Amniotic epithelial cell (primary cell): ENCODE measurements around the gene ARHGEF2.
A peak's percentile ranks its signal among the peaks of the same experiment; 100 is the strongest.

Experiments used
- DNase-seq: peaks from one replicate; pipeline ENCODE4 v3.0.0-alpha.2; 2010; ENCODE audit warnings: low read depth

ARHGEF2 gene

DNA sequence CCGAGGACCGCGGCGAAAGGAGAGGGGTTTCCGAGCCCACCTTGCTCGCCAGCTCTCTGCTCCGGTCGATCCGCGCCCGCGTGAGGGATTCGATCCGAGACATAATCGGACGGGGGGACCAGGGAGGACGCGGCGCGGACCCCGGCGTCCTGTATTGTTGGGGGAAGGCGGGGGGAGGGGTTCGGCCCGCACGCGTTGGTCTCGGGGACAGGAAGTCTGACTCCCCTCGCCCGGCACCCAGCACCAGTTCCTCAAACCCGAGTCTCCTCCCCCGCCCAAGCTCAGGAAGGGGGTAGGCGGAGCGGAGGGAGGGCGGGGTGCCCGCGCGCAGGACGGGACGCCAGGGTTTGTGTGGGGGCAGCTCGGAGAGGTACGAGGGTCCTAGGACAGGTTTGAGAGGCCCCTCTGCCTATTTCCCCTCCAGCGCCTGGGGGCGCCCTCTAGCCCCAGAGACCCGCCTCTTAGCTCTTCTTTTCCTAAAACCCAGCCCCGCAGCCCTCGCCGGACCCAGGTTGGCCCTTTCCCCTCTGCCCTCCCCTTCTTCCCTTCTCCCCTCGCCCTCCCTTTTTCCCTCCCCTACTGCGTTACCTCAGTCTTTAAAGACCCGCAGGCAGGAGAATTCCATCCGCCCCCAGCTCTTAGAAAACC is at the start of gene ARHGEF2:
Gene ARHGEF2 (minus strand): TSS at position 223 of the 648 bp plus-strand sequence. CDS start 120 bp downstream, at position 103.
- DNase-seq: peak; percentile 63

DNA sequence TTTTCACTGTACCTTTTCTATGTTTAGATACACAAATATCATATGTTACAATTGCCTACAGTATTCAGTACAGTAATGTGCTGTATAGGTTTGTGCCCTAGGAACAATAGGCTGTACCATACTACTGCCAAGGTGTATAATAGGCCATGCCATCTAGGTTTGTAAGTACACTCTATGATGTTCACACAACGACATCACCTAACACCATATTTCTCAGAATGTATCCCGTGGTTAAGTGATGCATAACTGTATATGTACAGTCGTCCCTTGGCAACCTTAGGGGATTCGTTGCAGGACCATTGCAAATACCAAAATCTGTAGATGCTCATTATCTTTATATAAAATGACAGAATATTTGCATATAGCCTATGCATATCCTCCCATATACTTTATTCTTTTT is 48.2 kb upstream of the ARHGEF2 start:
- no peak for DNase-seq

DNA sequence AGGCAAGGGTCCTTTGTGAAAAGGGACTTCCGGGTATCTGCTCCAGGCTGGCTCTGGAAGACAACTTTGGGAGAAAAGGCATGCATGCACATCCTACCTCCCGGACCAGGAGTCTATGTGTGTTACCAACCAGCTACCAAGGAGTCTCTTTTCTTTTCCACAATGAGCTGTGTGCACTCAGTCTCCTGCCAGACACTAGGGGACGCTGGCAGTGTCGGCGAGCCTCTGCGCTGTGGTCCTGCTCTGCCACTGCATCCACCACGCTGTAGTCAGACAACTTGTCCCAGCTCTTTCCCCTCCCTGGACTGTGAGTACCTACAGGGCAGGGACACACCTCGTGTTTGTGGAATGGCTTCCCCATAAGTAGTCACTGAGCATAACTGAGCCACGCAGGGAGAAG is 47.5 kb upstream of the ARHGEF2 start:
- DNase-seq: peak; percentile 31

DNA sequence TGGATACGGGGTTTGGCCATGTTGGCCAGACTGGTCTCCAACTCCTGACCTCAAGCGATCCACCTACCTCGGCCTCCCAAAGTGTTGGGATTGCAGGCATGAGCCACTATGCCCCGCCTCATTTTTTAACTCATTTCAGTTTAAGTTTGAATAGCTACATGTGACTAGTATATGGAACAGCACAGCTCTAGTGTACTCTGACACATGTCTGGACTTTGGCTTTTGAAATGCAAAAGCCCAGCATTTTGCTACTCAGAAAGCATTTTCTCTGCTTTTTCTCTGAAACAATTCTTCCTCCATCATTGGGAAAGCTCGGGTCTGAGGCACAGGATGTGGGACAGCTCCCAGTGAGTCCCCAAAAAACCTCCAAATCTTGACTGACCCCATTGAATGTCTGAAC is 46.5 kb upstream of the ARHGEF2 start:
- DNase-seq: no peak

DNA sequence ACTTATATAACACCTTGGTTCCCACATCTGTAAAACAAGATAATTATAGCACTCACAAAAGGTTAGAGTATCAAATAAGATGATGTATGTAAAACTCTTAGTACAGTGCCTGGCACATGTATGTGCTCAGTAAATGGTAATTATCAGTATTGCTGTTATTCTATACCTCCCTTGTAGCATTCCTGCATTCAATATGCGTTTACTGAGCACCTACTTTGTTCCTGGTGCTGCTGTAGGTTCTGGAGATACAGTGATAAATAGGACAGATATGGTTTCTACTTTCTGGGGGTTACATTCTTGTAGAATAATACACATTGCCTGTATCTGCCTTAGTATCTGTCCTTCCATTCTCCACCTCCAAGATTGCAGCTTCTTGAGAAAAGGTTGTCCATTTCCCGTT is 43.6 kb upstream of the ARHGEF2 start:
- no peak for DNase-seq

DNA sequence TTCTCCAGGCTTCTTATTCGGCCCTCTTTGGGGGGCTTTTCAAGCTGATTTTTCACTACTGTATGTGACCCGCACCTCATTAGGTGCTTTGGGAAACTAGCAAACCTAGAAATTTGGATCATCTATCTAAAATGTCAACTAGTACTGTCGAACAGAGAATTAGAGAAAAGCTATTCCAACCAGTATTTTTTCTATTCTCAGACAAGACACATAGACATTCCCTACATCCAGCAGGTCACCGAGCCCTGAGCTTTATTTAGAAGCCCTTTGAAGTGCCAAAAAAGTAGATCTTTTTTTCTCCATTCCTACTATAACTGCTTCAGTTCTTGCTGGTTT is 42.7 kb upstream of the ARHGEF2 start:
- no peak for DNase-seq

DNA sequence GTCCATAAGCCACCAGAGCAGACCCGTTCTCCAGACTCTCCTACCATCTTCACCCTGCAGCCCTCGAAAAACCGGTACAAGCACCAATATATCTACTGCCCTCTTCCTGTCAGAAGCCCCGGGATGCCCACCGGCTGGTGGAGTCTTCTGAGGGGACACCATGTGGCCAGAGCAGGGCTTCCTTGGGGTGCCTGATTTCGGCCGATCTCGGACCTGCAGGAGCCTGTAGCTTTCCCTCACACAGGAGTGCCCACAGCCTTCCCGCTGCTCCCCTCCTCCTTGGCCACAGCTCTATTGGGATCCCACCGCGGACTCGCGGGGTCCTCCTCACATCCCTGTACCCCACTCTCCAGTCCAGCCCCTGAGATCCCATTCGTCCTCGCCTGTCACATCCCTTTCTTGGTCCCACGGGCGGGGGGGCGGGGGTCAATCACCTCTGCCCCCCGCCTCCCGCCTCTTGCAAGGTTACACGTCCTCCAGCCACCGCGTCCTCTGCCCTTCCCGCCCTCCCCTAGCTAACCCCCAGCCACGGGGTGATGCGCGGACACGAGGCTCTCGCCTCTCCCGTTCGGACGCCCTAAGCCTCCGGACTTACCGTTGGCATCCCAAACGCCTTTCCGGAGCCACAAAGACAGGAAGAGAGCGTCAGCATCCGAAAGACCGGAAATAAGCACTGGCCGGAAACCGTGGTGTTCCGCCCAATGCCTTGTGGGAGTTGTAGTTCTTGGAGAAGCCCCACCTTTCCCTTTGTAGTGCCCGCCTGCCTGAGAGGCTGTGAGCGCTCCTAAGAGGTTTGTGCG is 42.1 kb upstream of the ARHGEF2 start, which contains the start of gene SSR2:
Gene SSR2 (minus strand): TSS at position 659 of the 800 bp plus-strand sequence. CDS start 784 bp downstream, outside the sequence.
- DNase-seq: peak; percentile 92

DNA sequence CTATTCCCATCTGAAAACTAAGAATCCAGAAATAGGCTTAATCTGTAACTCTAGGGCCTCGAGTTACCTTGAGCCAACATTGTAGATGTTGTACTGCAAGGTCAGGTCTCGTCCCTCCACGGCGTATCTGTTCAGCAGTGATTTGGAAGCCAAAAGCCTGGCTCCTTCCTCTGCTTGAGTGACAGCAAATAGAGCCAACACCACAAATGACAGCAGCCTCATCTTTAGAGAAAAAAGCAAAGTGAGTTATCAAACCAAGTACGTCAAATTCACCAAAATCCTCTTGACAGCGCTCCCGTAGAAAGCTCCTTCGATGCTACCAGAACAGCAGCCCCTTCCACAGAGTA is 41.6 kb upstream of the ARHGEF2 start:
- no peak for DNase-seq

DNA sequence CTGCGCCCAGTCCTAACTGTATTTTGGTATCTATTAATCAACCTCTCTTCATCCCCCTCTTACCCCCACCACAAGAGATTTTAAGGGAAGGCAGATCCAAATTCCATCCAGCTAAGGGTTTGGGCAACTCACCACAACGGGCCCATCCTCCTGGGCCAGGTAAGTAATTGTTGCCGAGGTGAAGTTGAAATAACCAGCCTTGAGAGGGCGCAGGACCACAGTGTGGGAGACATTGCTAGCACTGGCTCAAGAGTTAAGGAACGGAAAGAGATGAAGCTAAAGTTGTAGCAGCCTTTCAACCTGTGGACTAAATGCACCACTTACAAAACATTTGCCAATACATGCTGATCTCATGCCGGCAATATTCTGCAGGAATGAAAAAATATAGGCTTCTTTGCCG is 36.5 kb upstream of the ARHGEF2 start:
- DNase-seq: no peak

DNA sequence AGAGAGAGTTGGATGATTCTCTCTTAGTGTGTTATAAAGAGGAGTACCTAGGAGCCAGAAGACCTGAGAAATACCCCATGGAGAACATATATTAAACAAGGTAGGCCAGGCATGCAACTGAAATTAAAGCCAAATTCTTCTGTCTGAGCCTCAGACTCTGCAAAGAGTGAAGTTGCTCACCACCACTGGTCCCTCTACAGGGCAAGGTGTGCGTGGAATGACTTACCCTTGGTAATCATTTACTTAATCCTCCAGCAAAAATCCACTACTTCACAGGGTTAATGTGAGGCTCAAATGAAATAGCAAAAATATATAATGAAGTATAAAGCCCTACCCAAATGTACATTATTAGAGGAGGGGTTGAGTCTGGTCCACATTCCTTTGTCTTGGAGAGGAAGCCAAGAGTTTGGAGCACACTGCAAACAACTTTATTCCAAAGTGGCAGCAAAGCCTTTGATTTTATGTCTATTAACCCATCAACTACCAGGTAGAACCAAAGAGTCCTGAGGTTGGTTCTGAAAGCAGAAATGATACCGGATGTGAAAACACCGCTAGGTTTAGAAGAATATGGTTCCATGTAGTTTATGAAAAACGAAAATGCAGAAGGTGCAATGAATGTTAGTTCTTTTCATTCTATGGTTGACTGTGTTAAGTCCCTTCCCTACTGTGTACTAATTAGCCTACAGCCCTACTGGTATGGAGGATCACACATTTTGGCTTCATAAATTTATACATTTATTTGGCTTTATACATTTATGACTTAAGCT is 33.9 kb upstream of the ARHGEF2 start:
- no peak for DNase-seq

DNA sequence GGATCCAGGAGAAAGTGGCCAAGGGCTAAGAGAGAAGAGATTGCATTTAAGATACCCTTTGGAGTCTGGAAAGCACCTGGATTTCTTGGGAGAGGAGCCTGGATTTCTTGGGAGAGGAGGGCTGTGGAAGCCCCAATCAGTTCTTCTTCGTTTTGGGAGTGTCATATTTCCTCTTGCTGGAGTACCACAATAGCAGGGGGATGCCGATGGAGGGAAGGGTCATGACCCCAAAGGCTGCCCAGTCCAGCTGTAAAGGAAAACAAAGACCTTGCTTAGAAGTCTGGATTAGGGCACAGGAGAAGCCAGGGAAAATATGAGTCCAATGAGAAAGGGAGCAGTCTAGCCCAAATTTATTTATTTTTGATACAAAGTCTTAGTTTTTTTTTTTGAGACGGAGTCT is 31.1 kb upstream of the ARHGEF2 start:
- no peak for DNase-seq

DNA sequence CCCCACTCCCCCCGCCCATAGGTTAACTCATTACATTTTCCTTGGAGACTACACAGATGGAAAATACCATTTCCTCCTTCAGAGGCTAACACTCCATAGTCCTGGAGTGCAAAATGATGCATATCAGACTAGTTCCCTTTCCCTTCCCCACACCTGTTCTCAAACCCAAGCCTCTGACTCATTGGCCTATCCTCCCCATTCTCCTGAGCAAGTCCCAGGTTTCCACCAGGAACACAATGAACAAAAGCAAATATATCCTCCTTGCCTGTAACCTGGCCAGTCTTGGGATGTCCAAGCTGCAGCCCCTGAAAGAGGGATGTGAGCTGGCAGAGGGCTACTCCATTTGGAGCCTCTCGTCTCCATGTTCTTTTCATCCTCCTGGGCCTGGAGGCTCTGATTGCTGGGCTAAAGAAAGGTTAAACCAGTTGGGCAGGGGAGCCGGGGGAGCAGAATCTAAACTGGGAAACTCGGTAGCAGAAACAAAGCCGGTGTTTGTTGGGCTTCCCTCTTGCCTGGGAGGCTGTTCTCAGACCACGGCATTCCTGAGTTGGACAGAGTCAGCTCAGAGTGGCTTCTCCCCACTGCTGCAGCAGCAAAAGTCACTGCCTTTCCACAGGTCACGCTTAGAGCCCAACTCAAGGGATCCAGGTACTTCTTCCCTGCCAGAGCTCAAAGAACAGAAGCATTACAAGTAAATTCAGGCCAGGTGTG is 28.5 kb upstream of the ARHGEF2 start:
- DNase-seq: no peak

DNA sequence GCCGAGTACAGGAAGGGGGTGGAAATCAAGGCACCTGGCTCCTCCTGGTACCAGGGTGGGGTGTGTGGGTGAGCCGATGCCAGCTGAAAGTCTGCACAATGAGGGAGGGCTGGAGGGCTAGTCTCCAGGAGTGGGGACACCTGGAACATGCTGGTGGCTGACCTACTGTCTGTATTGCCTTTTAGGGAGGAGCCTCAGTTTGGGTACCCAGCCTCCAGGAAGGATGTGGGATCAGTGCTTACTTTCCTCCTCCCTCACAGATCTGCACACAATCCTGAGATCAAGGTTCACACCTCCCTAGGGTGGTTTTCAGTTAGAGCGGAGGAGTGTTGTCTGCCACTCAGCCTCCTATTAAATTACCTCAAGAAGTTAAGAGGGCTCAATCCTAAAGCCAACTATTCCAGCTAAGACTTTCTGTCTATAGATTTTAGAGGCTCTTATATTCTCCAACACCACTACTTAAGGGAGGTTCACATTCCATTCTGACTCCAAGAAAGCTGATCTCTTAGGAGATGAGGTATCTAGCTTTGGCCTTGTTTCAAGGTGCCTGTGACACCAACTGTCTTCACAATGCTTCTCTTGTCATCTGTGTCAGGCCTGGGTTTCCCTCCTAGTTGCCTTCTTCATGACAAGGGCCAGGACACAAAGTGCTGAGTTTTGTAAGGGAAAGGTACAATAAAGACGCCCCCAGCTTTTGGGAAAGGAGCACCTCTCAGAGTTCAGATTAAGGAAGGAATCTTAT is 26.7 kb upstream of the ARHGEF2 start:
- no peak for DNase-seq

DNA sequence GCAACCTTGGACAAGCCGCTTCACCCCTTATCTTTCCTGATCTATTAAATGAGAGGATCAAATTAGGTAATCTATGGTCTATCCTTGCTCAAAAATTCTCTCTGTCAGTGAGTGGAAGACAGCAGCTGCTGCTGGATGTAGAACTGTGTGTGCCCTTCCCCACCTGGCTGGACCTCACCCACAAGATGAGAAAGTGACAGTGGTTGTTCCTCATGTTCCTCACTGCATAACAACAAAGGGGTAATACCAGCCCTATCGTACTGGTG is 25.5 kb upstream of the ARHGEF2 start:
- DNase-seq: no peak

DNA sequence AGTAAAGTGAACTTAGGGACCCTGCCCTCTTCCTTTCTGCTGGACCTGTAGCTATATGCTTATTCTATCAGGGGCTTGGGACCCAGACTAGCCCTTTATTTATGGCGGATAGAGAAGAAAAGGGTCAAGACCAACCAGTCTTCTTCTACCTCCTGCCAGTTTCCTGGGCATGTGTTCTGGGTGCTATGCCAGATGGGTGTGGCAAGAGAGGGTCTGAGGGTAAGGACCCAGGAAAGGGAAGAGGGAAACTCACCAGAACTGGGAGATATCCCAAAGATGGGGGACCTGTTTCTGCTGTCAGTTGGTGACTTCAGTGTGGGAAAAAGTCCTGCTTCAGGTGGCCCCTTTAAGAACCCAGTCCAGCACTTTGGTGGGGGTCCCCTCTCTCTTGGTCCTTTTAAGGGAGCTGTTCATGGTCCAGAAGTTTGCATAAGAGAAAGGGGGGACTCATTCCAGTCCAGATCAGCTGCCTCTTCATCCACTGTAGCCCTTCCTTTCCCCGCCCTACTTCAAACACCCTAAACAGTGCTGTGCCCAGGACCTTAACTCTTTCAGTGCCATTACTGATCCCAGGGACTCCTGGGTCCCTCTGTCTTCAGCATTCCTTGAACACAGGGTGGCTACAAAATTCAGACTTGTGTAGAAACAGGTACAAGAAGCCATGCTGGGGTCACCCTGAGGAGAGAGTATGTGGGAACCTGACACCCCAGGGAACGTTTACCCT is 24.0 kb upstream of the ARHGEF2 start:
- DNase-seq: no peak

DNA sequence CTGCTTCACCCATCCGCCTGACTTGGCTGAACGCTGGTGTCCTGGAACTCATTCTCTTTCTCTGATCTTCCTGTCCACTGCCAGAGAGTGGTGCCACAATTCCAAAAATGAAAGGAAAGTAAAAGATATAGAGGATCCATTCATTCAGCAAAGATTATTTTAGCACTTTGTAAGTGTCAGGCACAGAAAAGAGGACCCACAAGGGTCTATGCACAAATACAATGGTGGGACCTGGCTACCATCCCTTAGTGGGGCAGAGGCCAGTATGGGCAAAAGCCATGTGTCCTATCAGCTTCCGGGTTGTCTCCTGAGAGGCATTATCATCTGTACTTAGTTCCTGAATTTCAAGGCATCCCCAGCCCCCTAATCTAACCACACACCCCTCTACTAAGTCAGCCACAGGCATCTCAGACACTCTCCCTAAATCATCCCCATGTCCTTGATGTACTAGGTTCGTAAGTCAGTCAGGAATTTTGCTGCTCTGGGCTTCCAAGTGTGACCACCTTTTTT is 23.4 kb upstream of the ARHGEF2 start:
- DNase-seq: peak; percentile 92

DNA sequence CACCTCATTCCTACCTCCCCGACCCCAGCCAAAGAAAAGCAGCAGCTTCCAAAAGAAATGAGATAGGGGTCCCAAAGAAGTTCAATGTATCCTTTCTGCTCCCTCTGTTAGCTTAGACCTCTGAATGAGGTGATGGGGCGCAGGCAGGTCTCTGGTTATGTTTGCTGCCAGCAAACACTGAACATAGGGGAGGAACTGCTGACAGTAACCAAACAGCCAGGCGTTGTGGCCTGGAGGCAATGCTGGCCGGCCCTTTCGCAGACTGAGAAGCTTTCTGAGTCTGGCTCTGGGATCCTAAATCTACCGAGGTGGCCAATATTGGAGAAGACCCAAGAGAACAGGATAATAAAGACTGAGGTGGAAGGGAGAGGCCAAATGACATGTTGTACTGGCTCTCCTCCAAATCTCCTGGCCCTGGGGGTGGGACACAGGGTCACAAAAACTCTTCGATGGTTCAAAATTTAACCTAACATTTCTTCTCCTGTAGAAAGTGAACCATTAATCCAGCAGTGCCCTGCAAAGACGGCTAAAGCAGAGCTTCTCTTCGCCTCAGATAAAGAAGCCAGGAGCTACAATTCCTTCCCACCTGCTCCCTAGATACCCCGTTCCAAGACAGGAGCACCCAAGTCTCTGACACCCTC is 22.8 kb upstream of the ARHGEF2 start:
- no peak for DNase-seq

DNA sequence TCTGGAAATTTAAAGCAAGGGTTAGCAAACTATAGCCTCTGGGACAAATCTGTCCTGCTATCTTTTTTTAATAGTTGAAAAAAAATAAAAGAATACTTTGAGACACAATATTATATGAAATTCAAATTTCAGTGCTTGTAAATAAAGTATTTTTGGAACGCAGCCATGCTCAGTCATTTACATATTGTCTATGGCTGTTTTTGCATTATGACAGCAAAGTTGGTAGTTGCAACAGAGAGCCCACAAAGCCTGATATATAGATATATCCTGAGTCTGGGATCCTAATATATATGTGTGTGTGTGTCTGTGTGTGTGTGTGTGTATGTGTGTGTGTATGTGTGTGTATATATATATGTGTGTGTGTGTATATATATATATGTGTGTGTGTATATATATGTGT is 21.6 kb upstream of the ARHGEF2 start:
- no peak for DNase-seq

DNA sequence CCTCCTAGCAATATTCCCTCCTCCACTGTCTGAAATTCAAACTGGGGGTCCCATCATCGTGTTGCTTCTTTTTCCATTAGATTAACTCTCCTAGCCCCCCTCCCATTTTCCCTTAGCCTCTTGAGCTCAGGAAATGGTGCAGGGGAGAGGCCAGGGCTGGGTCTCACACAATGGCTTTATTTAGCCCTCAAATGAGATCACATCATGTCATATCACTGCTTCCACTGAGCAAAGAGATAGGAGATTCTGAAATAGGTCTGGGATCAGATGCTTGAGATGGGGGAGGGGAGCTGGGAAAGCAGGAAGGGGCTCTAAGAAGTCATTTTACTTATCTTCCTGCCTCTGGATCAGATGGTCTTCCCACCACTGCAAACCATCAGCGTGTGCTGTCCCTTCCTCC is 17.8 kb upstream of the ARHGEF2 start:
- DNase-seq: no peak

DNA sequence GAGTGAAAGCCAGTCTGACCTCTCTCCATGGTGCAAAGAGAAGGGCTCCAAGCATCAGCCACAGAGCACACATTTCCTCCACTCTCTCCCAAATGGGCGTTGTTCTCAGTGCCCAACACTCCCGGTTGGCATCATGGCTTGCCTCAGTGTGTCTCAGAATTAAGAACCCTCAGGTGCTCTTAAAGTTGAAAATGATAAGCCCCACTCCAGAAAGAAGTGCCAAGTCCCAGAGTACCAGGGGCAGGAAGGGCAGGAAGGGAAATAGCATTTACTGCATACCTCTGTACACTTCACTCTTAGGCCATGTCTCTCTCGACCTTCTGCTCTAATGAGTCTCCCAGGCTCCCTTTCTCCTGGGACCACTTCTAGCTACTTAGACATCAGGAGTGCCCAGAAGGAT is 15.2 kb upstream of the ARHGEF2 start:
- DNase-seq: no peak
